Hepatocyte (in vitro differentiated cells): ENCODE measurements around the gene OOSP3. TPM values are rescaled to one million over a fixed set of nuclear protein-coding genes. Genes with fewer than 3 reads are reported as not detected.
"Not testable (repeated sequence)": the region's sequence is repeated elsewhere in the genome, so short reads cannot be mapped to it uniquely, and the experiment has no call there.

ENCODE experiments used
- DNase-seq: peaks from one replicate; pipeline ENCODE4 v3.0.0-alpha.2; 2016; ENCODE audit warnings: low spot score
- H2AFZ ChIP-seq: fragments of 200-600 bp; sonication (generic); 2 replicates; pipeline ENCODE4 v1.6.0; 2016; ENCODE audit warnings: antibody characterized with exemption, mild to moderate bottlenecking
- H3K27ac ChIP-seq: fragments of 200-600 bp; sonication (generic); 2 replicates; pipeline ENCODE4 v1.5.1; 2016; ENCODE audit warnings: mild to moderate bottlenecking
- H3K27me3 ChIP-seq: fragments of 200-600 bp; sonication (generic); 2 replicates; pipeline ENCODE4 v1.6.1; 2016
- H3K36me3 ChIP-seq: fragments of 200-600 bp; sonication (generic); replicated peaks from 2 replicates; pipeline ENCODE4 v1.5.1; 2016; ENCODE audit warnings: low read depth; ENCODE audit not compliant: insufficient read depth
- H3K4me1 ChIP-seq: fragments of 200-600 bp; sonication (generic); 2 replicates; pipeline ENCODE4 v1.5.1; 2016; ENCODE audit warnings: mild to moderate bottlenecking, moderate library complexity; ENCODE audit not compliant: insufficient read depth
- H3K4me2 ChIP-seq: fragments of 200-600 bp; sonication (generic); 2 replicates; pipeline ENCODE4 v1.6.0; 2016
- H3K4me3 ChIP-seq: fragments of 200-600 bp; sonication (generic); 2 replicates; pipeline ENCODE4 v1.5.1; 2016; ENCODE audit warnings: mild to moderate bottlenecking
- H3K79me2 ChIP-seq: fragments of 200-600 bp; sonication (generic); 2 replicates; pipeline ENCODE4 v1.6.0; 2017; ENCODE audit warnings: mild to moderate bottlenecking
- H3K9me2 ChIP-seq: fragments of 200-600 bp; sonication (generic); replicated peaks from 2 replicates; pipeline ENCODE4 v1.6.0; 2017; ENCODE audit warnings: mild to moderate bottlenecking; ENCODE audit not compliant: insufficient read depth
- H3K9me3 ChIP-seq: fragments of 200-600 bp; sonication (generic); 2 replicates; pipeline ENCODE4 v1.5.1; 2016; ENCODE audit warnings: low read depth, mild to moderate bottlenecking
- H4K20me1 ChIP-seq: fragments of 200-600 bp; sonication (generic); 2 replicates; pipeline ENCODE4 v1.6.0; 2016; ENCODE audit warnings: mild to moderate bottlenecking; ENCODE audit not compliant: insufficient read depth, poor library complexity, severe bottlenecking
- EZH2 ChIP-seq: fragments of 200-600 bp; sonication (generic); IDR thresholded peaks from 2 replicates; pipeline ENCODE4 v1.6.1; 2016; ENCODE audit warnings: antibody characterized with exemption, mild to moderate bottlenecking, borderline replicate concordance
- EZH2phosphoT487 ChIP-seq: fragments of 200-600 bp; sonication (generic); IDR thresholded peaks from one replicate; pipeline ENCODE4 v1.6.1; 2018; ENCODE audit warnings: antibody characterized with exemption, mild to moderate bottlenecking, low read depth, moderate library complexity; ENCODE audit not compliant: unreplicated experiment, severe bottlenecking
- WGBS: methylation state at CpG from one replicate; pipeline ENCODE4 v1.1.6; 2016; ENCODE audit warnings: low lambda C conversion rate; ENCODE audit errors: missing lambda C conversion rate; 5-methylcytosine and 5-hydroxymethylcytosine counted together
- polyA plus RNA-seq: library from polyadenylated mRNA; unstranded; fragments of >200 nt; fragmentation: Nextera tagmentation; extraction: Ambion mirVana; gene quantifications from 2 replicates; pipeline ENCODE4 v1.2.1, GENCODE V29; 2016
- total RNA-seq: library from RNA; depleted of rRNA; stranded (reverse); fragments of >200 nt; gene quantifications from 2 replicates; pipeline ENCODE4 v1.2.3, GENCODE V29; 2014
- TF ChIP-seq, protein P1 (sequence below): fragments of 200-600 bp; sonication (generic); IDR thresholded peaks from 2 replicates; pipeline ENCODE4 v1.5.1; 2016; ENCODE audit warnings: antibody characterized with exemption, mild to moderate bottlenecking; ENCODE audit not compliant: poor library complexity

OOSP3 gene
- total and polyA plus RNA-seq, 2 experiments from 2014 or later: not detected

DNA sequence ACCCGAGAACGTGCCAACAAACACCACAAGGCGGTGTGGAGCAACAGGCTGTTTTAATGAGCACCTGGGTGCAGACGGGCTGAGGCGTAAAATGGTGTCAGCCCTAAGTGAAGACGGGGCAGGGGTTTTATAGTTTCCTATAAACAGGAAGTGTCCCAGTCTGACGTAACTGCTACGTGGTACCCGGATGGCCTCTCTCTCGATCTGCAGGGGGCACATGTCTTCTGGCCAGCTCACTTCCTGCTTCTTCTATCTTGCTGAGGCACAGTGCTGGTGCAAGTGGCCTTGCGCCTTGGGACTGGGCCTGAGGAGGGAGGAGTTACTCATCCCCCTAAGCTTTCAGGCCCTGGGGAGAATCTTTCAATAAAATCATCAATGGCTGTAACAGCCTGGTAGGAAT lies 20.9 kb downstream of the OOSP3 start:
- Histone ChIP-seq H3K36me3 (no peaks in the 10 kb centered on the region), H3K4me2 (no peak overlapping the region), H2AFZ (no peak overlapping the region), H3K79me2 (no peaks in the 10 kb centered on the region), H3K27ac (no peak overlapping the region), H4K20me1 (no peaks in the 10 kb centered on the region), H3K4me1 (no peaks in the 10 kb centered on the region), H3K9me3 (no peaks in the 10 kb centered on the region), H3K4me3 (no peak overlapping the region), H3K27me3 (no peaks in the 10 kb centered on the region), H3K9me2 (no peaks in the 10 kb centered on the region)
- 78% methylated on average over 11 of the region's 11 CpGs for WGBS
- DNase-seq: no peak
- no peak for TF ChIP-seq EZH2
- TF ChIP-seq, protein P1, sequence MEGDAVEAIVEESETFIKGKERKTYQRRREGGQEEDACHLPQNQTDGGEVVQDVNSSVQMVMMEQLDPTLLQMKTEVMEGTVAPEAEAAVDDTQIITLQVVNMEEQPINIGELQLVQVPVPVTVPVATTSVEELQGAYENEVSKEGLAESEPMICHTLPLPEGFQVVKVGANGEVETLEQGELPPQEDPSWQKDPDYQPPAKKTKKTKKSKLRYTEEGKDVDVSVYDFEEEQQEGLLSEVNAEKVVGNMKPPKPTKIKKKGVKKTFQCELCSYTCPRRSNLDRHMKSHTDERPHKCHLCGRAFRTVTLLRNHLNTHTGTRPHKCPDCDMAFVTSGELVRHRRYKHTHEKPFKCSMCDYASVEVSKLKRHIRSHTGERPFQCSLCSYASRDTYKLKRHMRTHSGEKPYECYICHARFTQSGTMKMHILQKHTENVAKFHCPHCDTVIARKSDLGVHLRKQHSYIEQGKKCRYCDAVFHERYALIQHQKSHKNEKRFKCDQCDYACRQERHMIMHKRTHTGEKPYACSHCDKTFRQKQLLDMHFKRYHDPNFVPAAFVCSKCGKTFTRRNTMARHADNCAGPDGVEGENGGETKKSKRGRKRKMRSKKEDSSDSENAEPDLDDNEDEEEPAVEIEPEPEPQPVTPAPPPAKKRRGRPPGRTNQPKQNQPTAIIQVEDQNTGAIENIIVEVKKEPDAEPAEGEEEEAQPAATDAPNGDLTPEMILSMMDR: no peak

- Histone ChIP-seq H3K4me1 (no peaks in the 10 kb centered on the region), H3K9me3 (no peaks in the 10 kb centered on the region), H3K36me3 (no peaks in the 10 kb centered on the region), H3K9me2 (no peaks in the 10 kb centered on the region), H3K27me3 (no peaks in the 10 kb centered on the region), H3K4me2 (no peak overlapping the region), H4K20me1 (no peaks in the 10 kb centered on the region), H3K79me2 (no peaks in the 10 kb centered on the region), H3K27ac (no peak overlapping the region), H3K4me3 (no peak overlapping the region), H2AFZ (no peak overlapping the region)
- TF ChIP-seq, protein P1: no peak
- TF ChIP-seq EZH2 (no peak), EZH2phosphoT487 (no peak)
- 84% methylated on average over 6 of the region's 6 CpGs for WGBS
- DNase-seq: no peak
Observed at GRCh38 chr11:59900366-59901126, 22.0 kb downstream of the OOSP3 start.

GRCh38 chr11:59901306-59901705 lies 22.7 kb downstream of the OOSP3 start:
- TF ChIP-seq EZH2 (no peak), EZH2phosphoT487 (no peak)
- TF ChIP-seq, protein P1: no peak
- Histone ChIP-seq H2AFZ (no peak overlapping the region), H3K4me1 (no peaks in the 10 kb centered on the region), H3K27me3 (no peaks in the 10 kb centered on the region), H3K4me2 (no peak overlapping the region), H3K9me3 (no peaks in the 10 kb centered on the region), H3K27ac (no peak overlapping the region), H3K9me2 (no peaks in the 10 kb centered on the region), H4K20me1 (no peaks in the 10 kb centered on the region), H3K36me3 (no peaks in the 10 kb centered on the region), H3K4me3 (no peak overlapping the region), H3K79me2 (no peaks in the 10 kb centered on the region)
- WGBS: 35% methylated on average over 1 of the region's 1 CpG
- DNase-seq: peak; percentile 12

DNA sequence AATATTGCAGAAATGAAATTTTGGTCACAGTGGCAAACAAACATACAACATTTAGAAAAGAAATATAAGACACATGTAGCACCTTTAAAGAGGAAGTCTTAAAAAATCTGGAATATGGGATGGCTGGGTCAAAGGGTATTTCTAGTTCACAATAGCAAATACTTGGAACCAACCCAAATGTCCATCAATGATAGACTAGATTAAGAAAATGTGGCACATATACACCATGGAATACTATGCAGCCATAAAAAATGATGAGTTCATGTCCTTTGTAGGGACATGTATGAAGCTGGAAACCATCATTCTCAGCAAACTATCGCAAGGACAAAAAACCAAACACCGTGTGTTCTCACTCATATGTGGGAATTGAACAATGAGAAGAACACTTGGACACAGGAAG lies 25.0 kb downstream of the OOSP3 start:
- WGBS: 96% methylated on average over 2 of the region's 2 CpGs

More for the DNA sequence above, 25.0 kb downstream of the OOSP3 start:
- not testable (repeated sequence) for H3K4me1 ChIP-seq, H2AFZ ChIP-seq, H3K9me3 ChIP-seq, H3K9me2 ChIP-seq, H3K4me3 ChIP-seq, DNase-seq, H3K36me3 ChIP-seq, H3K27me3 ChIP-seq, H3K27ac ChIP-seq, H3K79me2 ChIP-seq, H3K4me2 ChIP-seq, H4K20me1 ChIP-seq
